Endometrium (tissue), 2 donors: ENCODE measurements around the gene SSRP1.

Experiments
- FAIRE-seq: peaks from 2 replicates; lab custom pipeline; 2012; peaks lifted over from hg19 to GRCh38; lab: Jason Lieb, UNC
- donor health status: control.
- donor health status: control.

SSRP1 gene

DNA sequence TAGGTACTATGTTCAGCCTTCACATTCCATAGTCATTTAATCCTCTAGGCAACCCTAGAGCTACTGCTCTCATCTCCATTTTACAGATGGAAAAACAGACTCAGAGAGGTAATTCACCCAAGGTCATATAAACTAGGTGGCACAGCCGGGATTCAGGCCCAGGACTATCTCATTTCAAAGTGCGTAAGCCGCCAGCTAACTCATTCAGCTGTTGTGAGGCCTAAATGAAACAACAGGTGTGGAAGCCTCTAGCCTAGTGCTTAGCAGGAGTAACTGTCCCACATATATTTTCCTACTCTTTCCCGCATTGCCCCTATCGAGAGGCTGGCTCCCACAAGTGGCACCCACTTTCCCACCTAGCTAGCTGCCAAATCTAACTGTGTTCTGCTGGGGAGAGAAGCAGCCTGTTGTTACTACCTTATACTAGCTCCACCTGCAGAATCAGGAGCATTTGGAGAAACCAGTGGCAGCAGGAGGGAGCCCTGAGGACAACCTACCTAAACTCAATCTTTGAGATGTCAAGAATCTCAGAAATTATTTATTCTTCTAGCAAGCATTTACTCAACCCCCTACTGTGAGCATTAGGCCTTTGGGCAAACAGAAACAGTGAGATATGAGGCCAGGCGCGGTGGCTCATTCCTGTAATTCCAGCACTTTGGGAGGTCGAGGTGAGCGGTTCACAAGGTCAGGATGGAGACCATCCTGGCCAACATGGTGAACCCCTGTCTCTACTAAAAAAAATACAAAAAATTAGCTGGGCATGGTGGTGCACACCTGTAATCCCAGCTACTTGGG lies 24.4 kb upstream of the SSRP1 start:
- FAIRE-seq, result no peak

DNA sequence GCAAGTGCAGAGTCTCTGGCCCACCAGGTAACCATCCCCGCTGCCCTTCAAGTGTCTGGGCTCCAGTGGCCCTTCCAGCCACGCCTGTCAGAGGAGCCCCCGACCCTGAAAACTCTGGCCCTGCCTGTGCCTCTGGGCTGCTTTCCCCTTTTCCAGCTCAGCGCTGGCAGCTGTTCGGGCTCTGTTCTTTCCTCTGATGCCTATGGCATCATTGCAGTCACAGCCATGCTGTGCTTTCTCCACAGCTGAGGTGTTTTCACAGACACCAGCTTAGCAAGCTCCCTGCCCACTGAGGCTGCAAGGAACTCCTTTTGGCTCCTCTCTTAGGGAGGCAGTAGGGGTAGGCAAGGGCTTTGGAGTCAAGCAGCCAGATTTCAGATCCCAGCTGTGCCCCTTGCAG lies 23.7 kb upstream of the SSRP1 start:
- FAIRE-seq, result no peak

DNA sequence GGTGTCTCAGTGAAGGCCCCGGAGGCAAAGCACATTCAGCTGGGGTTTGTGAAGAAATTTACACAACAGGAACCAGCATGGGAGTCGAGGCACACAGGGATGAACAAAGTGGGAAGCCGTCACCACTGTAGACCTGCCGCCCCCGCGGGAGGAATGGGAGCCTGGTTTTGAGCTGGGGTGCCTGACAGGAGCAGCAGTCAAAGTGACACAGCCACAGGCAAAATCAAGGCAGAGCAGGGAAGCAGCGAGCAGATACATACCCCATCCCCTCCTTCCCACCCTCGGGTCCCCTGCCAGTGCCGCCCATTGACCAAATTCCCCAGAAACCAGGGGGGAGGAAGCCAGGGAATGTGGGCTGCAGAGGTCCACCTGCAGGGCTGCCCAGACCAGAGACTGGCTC lies 23.3 kb upstream of the SSRP1 start:
- FAIRE-seq, result no peak

DNA sequence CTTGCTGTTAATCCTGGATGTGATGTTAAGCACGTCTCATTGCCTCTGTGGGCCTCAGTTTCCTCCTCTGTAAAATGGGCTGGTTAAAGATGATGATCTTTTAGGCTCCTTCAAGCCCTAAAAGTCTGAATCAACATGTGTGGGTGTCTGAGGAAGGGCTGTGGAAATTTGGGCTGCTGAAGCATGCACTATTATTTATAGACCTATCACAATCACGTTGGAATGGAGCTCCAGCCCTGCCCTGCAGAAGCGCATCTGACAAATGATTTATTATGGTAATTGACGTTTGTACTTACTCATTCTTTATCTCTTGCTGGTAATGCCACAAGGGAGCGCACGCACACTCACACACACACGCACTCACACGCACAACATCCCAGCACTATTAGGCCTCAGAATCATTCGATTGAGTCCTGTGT lies 22.9 kb upstream of the SSRP1 start:
- FAIRE-seq, result no peak

DNA sequence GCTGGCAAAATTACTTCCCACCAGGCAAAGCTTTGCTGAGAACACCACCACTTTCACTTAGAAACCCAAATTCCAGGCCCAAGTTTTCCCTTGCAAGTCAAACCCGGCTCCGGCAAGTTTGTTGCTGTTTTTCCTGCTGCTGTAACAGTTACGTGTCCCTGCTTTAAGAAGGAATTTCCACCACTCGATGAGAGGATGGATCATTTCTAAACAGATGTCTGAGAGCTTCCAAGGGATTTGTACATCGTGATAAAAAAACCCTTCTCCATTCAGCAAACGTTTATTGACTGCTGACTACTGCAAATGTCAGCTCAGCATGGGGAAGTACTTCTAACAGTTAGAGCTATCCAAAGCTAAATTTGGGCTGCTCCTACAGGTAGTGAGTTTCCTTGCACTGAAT lies 22.2 kb upstream of the SSRP1 start:
- no peak for FAIRE-seq

DNA sequence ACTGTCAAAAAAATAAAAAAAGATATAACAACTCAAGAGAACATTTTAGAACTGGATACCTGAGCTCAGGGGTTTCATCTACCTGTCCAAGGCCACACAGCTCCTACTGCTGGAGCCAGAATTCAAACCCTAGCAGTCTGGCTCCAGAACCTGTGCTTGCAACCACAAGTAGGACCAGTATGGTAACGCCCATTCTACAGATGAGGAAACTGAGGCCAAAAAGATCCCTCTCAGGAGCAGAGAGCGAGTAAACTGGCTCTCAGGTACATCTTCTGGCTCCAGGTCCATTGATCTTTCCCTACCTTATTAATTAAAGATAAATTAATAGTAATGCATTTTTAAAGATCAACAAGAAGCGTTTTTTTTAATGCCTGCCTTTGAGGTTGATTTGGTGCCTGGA lies 21.6 kb upstream of the SSRP1 start:
- no peak for FAIRE-seq

DNA sequence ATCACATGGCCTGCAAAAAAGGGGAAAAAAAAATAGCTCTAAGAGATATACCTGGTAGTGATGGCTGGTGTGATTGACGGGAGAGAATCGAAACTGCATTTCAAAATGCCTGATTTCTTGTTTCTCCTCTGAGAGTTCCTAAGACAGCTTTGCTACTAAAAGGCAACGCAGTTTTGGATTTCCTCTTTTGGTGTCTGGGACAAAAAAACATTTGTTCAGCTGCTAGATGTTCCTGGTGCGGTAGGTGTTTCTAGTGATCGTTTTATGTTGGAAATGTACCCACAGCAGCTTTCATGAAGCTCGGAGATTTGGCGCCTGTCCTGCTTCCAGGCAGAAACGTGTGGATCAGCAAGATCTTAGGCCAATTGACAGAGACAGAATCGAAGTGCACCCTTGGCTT lies 20.6 kb upstream of the SSRP1 start:
- no peak for FAIRE-seq

DNA sequence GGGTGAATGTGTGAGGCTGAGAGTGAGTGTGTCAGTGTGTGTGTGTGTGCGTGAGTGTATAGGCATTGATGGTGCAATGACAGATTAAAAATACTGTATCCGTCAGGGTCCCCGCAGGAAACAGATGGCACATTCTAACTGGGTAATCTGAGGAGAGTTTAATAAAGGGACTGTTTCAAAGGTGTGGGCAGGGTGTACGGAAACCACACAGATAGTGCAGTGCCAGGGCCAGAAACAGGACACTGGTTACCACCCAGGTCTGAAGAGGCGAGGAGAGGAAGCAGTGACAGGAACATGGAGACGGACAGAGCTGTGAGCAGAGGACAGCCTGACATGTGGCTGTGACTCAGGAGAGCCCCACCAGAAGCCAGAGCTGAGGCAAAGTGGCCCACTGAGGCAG lies 19.0 kb upstream of the SSRP1 start:
- FAIRE-seq, result no peak

DNA sequence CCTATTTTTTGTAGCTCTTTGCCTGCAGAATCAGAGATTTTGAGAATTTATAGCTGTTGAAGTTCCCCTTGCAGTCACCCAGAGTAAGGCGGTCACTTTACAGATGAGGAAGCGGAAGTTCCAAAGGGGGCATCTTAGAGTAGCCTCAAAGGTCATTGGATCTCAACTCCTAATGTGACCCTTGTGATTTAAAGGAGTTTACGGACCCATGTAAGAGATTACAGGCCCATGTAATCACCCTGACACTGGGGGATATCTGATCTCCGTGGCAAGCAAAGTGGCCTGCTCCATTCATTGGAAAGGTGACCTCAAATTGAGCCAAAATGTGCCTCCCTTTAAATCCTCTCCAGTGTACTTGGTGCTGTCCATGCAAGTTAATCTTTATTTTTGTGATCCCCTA lies 18.2 kb upstream of the SSRP1 start:
- no peak for FAIRE-seq

DNA sequence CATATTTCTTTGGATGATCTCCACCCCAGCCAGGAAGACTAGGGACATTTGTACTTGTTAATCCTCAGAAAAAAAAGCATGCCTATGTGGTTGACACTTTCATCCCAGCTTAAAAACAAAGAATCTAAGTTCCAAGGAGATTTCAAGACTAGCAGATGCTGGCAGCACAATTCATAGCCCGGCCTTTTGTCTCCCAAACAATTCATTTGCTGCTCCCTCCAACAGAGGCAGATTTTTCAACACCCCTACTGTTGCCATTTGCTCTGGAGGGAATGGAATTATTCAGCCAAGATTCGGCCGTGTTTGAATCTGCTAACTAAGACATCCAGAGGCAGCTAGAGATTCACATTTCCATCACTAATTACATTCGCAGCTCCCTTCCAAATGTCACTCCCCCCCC lies 17.8 kb upstream of the SSRP1 start:
- FAIRE-seq, result no peak

DNA sequence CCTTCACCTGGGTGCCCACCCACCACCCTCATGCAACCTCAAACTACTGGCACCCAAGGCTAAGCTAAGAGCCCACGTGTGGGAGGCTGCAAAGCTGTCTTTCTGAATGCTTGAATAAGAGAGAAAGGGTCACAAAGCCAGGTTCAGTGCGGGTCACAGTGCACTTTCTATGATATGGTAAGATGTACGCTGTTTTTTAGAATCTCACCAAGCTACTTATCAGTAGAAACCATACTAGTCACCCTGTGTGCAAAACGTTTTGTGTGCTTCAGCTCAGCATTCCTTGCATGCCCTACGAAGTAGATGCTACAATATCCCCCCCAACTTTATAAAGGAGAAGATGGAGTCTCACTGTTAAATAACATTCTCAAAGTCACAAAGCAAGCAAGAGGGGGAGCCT lies 17.3 kb upstream of the SSRP1 start:
- FAIRE-seq, result no peak

DNA sequence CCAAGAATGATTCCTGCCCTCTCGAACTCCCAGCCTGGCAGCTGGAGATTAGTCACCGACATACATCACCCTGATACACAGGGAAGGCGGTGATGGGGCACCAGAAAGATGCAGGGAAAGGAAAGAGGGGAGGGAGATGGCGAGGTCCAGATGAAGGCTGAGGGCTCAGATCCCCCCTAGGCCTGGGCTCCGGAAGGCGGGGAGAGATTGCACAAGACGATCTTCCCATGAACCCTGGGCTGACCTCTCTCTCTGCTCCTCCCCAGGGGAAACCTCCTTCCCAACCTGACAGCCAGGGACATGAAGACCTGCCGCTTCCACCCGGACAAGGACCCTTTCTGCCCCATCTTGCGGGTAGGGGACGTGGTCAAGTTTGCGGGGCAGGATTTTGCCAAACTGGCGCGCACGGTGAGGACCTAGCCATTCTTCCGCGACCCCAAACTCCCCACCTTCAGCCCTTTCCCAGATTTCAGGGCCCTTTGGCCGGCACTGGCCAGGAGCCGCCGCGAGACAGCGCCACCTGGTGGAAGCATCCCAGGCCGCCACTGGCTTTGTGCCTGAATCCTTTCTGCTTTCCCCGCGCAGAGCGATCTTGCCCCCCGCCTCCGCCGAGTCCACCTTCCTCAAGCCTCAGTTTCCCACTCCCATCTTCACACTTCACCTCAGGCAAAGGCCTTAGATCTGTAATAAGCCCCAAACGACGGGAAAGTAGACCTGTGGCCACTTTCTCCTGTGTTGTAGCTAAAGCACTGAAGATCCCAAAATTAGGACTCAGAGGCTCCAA lies 14.0 kb upstream of the SSRP1 start:
- no peak for FAIRE-seq

DNA sequence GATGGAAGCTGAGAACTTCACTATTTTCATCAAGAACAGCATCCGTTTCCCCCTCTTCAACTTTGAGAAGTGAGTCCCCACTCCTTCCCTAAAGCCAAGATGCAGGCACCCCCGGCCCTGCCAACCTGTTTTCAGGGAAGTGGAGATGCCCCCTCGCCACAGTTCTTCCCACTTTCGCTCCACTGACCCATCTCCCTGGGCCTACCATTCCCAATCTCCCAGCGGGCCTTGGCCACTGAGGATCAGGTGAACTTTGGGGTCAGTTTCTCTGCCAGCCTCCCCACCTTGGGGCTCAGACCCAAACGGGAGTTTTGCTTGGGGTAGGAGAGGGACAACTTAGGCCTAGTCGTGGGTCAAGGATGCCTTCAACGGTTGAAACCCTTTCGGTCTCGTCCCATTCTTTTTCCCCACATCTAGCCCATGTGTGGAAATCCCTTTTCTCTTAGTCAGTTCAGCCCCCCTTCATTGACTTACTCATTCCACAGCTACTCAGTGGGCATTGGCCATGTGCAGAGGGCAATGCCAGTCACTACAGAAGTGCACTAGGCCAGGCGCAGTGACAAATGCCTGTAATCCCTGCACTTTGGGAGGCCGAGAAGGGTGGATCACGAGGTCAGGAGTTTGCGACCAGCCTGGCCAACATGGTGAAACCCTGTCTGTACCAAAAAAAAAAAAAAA lies 13.1 kb upstream of the SSRP1 start:
- no peak for FAIRE-seq

DNA sequence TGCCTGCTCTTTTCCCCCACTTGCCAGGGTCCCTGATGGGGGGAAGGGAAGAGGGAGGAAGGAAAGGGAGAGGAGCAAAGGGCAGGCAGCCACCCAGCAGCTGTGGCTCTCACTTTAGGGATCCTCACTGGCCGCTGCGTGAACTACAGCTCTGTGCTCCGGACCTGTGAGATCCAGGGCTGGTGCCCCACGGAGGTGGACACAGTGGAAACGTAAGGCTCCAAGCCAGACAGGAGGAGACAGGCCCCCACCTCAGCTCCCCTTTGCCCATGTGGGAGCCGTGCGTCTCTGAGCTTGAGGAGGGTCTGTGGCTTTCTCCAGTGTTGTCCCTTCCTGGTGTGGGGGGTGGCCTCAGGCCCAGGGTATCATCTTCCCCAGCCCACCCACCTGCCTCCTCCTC lies 12.4 kb upstream of the SSRP1 start:
- FAIRE-seq, result no peak

DNA sequence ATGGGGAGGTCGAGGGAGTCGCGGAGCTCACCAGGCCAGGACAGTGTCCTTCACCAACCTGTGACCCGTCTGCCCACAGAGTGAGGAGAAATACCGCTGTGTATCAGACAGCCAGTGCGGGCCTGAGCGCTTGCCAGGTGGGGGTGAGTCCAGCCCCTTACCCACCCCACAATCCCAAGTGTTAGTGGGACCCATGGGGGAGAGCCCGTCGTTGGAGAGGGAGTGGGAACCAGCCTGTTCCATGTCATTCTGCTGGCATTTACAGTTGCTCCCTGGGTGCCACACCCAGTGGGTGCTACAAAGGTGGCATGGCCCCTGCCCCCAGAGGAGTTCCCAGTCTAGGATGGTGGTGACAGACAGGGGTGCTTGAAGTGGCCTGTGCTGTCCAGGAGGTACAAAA lies 11.6 kb upstream of the SSRP1 start:
- no peak for FAIRE-seq

DNA sequence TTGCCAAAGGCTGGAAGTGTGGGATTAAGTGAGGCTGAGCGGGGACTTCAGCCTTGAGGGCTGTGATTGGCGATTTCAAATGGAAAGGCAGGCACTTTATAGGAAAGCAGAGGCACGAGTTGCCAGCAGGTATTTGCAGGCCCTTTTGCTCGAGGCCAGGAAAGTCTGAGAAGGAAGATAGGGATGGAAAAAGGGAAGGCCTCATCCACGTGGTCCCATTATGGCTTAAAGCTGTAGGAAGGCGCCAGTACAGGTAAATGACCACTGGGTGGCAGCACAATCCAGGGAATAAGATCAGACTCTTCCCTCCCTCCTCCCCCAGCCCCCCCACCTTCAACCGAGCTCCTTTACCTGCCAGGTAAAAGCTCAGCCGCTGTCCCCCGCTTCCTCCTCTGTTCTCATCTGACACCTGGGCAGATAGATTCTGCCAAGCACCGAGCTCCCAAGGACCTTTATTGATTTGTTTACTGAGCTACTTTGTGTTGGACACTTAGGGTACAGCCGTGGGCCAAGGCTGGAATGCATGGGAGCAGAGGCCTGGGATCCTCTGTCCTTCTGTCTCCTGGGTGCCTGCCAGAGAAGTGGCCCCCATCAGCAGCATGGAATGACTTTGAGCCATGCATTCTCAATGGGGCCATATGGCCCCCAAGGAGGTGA lies 10.0 kb upstream of the SSRP1 start:
- no peak for FAIRE-seq

DNA sequence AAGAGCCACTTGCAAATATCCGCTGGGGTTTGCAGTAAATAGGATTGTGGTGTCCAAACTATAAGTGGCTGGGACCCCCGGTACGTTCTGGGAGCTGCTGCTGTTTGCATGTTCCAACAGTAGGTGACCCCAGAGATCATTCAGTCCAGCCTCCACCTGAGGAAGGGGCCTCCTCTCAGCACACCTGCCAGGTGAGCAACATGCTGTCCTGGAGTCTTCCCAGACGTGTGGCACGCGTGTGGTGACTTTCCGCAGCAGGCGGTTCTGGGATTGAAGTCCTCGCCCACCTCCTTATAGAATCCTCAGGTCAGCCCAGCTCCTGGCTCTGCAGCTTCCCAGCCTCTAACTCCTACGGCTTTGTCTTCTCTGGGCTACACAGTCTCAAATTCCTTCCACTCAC lies 9.1 kb upstream of the SSRP1 start:
- FAIRE-seq, result no peak

DNA sequence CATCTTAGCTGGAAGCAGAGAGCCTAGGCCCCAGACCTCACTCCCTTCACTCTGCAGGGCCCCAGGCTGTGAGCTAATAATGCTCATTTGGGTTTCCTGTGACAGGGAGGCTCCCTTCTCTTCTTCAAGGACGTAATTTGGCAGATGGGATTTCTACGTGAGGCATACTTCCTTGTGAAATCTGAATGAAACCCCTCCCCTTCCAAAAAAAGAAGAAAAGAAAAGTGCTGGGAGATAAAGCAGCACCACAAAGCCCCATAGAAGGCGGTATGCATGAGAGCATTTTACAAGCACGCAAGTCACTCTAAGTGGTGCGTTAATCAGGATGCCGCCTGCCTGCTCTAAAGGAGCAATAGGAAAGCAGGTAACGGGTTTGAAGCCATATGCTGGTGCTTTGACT lies 8.1 kb upstream of the SSRP1 start:
- no peak for FAIRE-seq

DNA sequence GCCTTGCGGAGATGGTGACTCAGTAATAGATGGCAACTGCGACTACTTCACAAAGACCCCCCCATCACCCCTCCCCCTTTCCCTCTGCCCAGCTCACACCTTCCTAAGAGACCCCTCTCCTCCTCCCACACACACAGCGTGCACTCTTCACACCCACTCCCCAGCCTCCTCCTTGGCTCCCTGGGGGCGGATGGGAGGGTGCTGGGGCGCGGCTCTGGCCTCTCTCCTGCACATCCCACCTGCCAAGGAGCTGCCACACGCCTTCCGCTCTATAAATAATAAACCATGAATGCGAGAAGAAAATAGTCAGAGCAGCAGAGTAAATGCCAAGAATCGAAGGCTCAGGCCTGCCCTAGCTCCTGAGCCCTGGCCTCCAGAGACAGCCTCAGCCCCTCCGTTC lies 7.0 kb upstream of the SSRP1 start:
- no peak for FAIRE-seq

DNA sequence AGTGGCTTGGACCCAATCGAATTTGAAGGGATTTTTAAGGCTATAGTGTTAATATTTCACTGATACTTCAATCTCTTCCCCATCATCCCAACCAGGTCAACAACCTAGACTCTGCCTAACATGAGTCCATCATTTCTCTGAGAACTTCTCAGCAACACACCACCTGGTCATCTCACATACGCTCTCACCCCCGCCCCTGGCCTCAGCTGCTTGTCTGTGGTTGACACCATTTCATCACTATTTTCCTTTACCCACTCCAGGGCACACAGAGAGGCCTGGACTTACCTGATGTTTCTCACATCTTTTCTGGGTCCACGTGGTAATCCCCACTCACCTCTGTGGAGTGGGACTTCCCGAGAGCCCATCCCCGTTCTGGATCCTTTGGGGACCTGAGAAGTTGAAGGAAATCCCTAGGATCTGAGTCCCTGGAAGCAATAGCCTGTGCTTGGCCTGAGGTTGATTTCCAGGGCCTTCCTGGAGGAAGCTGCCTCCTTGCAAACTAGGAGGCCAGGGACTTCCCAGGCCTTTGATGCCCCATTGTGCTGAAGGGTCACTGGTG lies 5.6 kb upstream of the SSRP1 start:
- no peak for FAIRE-seq

DNA sequence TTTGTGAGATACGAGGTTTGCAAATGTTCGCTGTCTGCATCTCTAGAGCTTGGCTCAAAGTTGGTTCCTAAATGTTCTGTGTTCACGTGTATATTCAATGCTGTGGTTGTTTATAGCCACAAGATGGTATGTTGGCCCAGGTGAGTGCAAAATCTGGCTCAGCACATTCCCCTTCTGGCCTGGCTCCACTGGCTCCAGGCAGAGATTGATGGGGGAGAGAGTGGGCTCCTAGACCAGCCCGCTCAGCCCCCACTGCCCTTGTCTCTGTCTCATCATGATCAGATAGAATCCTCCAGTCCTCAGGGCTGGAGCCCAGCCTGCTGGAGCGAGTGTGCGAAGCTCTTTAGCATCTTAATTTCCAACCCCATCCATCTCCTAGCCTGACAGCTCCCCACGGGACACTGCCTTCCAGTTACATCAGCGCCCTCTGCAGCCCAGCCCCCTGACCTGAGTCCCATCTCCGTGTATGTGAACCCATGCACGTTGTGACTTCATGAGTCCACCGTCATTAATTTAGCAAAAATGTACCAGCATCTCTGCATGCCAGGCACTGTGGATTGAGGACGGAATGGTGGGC lies 4.4 kb upstream of the SSRP1 start:
- FAIRE-seq, result no peak

DNA sequence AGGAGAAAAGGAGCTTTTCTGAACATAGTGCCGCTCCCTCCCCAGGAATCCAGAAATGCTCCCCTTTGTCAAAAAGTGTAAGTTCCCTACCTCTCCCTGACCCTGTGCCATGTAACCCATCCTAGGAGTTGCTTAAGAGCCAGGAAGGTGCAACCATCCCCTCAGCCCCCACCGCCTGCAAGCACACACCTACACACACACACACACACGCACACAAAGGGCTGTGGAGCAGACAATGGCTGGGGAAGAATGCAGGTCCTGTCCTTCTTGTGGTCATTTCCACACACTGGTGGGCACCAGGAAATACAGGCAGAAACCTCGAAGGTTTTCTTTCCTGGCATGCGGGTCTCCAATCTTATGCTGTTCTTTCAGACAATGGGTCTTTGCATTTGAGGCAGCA lies 3.6 kb upstream of the SSRP1 start:
- FAIRE-seq, result no peak
